EL (cell line): ENCODE results near the gene MSI2.

ENCODE experiments used
- DNase-seq: peaks from one replicate; pipeline ENCODE4 v3.0.0-alpha.2; 2016

MSI2 gene

DNA sequence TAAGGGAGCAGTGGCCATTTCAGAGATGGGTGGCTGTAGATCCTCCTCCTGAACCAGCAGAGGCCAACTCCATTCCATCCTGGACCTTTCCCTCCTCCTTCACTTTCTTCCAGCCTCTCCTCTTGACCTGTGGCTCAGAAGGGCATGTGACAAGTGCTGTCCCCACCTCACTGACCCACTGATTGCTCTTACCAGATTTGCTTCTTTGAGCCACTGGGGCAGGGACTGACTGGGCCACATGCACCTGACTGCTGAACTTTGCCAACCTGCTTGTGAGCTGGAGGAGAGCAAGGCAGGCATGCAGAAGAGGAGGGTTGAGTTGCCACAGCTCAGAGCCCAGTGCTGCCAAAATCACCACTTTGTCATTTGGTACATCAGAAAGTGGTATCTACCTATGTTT lies 68.3 kb downstream of the MSI2 start:
- no peak for DNase-seq

DNA sequence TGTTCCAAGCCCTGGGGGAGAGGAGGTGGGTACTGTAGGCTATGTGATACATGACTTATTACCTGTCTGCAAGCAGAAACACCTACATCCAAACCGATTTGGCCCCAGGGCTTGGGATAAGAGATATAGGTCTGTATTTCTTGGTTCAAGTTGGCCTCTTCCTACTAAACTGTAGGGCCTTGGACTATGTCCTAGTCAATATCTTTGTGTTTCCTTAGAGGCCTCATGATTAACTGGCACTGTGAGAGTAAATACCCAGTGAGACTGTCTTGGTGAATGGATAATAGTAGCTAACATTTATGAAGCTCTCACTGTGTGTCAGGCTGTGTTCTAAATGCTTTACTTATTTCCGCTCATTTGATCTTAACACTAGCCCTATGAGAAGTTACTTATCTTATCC lies 70.0 kb downstream of the MSI2 start:
- DNase-seq = no peak

DNA sequence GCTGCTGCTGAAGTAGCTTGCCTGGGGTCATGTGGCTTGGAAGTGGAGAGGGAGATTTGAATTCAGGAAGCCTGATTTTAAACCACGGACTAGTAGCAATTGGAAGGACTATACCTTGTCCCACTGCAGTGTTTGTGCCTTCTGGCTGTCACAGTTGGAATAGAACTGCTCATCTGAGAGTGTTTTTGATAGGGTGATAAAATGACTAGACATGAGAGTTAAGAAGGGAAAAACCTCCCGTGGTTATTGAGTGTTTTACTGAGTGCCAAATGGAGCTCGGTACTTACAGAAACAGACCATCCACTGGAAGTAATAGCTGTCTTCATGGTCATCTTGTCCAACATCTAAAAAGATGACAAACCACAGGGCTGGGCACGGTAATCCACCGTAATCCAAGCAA lies 70.4 kb downstream of the MSI2 start:
- no peak for DNase-seq

DNA sequence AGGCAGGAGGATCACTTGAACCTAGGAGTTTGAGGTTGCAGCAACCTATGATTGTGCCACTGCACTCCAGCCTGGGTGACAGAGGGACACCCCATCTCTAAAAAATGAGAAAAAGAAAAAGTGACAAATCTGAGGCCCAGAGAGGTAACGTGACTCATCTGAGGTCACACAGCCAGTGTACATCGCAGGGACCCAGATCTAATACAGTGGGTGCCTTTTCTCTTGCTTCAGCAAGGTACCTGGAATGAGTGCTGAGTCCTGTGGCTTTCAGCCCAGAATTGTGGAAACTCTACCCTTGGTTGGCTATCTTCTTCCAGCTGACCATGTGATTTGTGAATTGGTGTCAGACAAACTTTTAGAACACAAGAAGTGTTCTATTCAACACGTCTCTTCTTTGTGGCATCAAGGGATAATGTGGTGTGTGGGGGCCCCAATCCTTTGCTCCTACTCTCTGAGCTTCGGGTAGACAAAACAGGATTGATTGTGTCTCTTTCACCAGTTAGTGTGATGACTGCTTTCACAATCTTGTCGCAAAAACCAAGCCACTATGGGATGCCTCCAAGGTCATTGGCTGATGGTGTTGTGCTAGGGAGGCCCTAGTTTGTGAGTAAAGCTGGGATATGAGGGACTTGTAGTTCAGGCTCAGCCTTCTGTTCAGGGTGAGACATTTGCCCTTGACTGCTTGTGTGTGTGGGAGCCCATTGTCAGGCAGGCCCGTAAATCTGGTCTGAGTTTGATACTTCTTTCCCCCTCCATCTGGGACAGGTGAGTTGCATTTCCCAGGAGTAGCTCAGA lies 71.0 kb downstream of the MSI2 start:
- no peak for DNase-seq

DNA sequence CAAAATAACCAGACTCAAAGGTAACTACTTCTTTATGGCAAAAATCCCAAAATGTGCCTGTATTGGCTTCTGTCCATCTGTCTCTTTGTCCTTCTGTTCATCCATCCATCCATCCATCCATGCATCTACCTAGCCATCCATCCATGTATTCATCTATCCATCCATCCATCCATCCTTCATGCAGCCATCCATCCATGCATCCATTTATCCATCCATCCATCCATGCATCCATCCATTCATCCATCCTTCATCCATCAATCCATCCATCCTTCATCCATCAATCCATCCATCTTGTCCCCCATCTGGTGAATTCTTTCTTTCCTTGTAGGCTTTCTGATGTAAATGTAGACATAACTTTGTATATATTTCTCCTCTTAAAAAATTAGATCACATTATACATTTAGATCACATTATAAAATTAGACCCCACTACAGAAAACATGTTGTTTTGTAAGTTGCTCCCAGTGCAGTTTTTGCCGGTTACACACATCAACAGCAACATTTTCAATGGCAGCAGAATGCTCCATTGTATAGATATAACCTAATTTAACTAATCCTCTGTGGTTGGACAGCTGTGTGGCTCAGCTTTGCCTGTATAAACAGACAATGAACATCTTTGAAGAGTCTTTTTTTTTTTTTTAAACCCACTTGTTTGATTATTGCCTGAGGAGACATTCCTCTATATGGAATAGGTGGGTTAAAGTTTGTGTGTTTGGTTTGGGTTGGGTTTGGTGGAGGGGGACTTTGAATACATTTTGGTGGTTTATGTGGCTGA lies 72.0 kb downstream of the MSI2 start:
- no peak for DNase-seq

DNA sequence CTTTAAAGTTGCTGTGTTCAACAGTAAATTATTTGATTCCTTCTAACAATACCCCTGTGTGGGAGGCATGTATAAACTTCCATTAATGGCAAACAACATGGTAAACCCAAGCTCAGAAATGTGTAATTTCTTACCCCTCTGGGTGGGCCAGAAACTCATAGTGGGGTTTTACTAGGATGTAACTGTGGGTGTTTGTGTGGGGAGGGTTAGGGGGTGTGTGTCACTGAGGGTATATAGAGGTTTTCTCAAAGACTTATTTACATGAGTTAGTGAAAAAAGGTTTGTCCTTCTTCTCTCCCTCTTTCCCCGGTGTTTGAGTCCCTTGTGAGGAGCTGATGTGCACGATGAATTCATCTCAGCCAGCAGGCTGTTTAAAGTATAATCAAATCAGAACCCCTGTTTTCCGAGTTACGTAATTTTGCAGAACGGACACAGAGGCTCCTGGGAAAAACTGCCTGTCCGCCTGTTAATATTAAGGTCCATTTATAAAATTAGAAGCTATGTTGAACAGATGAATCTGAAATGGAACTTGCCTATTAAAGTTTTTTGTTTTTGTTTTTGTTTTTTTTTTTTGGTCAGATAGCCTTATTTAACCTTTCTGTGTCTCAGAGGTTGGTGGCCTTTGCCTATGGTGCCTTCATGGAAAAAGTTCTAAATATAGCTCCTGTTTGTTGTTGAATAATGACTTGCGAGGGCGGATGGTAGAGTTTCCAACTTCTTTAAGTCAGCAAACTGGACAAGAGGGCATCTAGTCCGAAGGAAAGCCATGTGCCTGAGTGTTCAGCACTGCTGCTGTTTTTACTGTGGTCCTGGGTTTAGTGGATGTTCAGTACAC lies 73.3 kb downstream of the MSI2 start:
- DNase-seq = no peak

DNA sequence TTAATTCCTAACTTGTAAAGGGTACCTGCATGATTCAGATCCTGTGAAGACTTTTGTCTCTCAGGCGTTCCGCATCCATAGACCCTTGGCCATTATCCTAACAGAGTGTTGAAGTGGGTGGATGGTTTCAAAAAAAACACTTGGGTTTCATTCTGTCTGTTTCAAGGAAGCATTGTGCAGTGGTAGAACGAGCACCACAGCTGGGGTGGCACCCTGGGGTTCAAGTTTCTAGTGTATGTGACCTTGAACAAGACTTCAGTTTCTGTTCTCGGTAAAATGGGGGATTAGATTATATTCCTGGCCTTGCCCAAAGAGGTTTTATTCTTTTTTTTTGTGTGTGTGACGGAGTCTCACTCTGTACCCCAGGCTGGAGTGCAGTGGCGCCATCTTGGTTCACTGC lies 74.3 kb downstream of the MSI2 start:
- no peak for DNase-seq

DNA sequence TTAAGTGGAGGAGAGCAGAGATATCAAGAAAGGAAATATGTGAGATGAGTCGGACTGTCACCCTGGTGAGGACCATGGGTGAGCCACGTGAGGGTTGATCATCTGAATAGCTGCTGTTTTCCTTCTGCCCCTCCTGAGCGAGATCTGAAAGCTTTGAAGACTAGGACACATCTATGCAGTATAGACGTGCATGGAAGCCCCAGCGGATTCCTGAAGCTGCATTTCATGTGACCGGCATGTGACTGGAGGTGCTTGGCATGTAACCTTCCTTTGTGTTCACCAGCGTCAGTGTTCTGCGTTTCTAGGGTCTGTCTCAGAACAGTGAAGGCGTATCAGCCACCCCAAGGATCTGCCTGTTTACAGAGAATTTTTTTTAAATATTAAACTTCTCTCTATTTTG lies 75.1 kb downstream of the MSI2 start:
- DNase-seq = no peak

DNA sequence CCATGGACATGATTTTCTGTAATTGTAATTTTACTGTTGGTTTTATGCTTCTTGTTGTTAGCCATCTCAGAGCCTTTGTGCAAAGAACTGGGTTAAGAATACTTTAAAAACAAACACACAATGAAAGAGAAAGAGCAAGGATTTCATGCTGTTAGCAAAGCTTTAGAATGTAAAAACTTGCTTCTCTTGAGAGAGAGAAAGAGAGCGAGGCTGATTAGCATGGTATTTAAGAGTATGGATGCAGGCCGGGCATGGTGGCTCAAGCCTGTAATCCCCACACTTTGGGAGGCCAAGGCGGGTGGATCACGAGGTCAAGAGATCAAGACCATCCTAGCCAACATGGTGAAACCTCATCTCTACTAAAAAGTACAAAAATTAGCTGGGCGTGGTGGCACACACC lies 76.2 kb downstream of the MSI2 start:
- no peak for DNase-seq

DNA sequence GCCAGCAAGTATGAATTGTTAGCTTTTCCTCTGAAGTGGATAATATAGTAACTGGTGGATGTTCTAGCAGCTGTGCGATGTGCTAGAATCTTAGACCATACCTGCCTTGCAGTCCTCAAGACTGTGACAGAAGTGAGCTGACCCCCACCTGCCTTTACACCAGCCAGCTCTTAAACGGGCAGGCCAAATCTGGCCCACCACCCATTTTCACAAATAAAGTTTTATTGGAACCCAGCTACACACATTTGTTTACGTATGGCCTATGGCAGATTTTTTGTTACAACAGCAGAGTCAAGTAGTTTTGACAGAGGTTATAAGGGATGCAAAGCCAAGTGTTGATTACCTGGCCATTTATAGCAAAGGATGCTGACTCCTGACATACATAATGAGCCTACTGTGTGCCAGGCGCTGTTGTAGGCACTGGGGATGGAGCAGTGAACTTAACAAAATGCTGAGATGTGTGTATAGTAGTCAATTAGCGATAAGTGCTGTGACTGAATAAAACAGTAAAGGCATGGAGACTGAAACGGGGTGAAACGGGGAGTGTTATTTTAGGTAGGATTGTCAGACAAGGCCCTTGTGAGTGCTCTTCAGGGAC lies 79.0 kb downstream of the MSI2 start:
- no peak for DNase-seq

DNA sequence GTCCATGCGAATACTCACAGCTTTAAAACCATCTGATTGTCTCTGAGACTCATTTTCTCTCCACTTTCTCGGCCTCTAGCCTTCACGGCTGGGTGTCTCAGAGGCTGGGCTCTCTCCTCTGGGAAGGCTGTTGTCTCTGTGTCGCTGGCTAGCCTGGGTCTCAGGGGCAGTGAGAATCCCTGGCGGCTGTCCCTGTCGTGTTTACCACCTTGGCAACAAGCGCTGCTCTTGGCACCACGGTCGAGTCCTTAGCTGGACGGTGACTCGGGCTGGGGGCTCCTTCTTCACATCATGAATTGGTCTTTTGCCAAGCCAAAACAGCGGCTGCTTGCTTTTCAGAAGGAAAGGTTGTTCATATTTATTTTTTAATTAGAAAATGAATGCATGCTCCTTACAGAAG lies 81.1 kb downstream of the MSI2 start:
- DNase-seq = no peak

DNA sequence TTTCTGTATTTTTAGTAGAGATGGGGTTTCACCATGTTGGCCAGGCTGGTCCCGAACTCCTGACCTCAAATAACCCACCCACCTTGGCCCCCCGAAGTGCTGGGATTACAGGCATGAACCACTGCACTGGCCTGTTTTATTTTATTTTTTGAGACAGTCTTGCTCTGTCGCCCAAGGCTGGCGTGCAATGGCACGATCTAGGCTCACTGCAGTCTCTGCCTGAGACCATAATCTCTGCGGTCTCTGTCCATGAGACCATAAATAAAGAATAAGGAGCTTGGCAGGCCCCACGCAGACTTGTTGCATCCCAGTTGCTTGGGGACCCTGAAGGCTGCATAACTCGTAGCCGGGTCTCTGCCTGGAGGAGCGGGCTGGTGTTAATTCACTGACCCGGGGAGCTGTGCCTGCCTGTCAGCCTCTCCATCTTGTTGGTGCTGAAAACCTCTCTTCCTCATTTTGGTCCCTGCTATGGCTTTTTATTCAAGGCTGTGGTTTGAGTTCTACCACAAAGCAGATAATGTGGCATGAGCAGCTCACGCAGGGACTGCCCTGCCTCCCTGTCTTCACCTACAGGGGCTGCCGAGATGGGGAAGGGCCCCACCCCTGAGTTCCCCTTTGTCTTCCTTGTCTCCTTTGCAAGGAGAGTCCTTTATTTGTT lies 82.1 kb downstream of the MSI2 start:
- DNase-seq = no peak

DNA sequence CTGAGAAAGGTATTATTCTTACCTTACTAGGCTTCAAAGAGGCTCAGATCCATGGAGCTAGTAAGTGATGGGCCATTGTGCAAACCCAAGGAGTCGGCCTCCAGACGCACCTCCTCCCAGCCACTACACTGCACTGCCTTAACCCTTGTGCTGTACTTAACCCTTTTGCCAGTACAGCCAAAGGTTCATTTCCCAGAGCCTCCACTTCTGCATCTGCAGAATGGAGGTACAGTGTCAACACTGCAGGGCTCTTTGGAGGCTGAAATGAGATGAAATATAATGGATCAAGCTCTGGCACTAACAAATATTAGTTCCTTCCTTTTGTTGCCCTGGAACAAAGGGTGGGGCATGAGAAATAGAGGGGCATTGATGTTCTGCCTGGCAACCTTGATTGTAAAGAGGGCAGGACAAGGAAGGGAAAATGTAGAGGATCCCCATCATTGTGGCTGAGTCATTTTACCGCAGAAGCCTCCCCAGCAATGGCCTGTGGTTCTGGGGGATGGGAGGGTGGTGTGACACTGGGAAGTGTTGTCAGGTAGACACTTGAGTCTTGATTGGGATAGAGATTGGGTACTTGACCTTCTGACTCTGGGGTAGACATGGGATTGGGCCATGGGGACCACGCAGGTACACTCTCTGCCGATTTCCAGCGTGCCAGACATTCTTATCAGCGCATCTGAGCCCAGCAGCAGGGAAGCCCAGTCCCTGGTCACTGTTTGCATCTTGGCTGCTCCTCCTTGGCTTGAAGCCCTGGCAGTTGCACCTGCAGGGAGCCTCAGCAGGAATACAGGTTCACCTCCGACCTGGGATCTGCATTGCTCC lies 84.0 kb downstream of the MSI2 start:
- no peak for DNase-seq

DNA sequence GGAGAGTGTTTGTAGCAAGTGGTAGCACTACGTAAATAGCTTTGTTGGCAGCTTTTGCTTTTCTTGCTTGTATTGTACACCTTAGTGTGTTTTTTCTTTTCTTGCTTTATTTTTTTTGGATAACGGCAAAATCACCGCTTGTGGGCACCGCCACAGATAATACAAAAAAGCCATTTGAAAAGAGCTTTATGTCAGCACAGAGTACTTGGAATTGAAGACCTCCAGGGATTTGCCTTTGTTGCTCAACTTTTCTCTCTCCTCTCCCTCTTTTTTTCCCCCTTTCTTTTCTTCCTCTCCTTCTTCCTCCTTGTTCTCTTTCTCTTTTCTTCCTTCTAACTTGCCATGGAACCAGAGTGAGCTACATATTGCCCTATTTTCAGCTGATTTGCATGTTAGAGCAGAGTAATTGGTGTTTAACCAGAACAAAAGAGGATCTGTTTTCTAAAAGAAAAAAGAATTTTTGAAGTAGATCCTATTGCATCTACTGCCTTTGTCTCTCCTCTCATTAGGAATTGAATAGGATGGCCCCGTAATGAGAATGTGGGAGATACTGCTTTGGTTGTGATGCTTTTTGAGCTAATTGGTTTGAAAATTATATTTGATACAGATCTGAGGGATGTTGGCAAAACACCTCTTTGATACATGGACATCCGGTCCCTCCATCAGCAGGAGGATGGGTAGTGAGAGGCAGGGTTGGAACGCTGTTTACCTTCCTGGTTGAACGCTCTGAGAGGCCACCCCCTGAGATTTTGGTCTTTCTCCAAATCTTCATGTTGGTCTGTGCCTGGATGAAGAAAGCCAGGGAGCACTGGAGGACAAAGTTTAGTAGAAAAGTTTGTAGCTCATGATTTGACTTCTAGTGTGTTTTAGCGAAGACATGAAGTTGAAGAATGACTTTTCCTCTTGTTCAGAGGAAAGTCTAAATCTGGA lies 85.6 kb downstream of the MSI2 start:
- no peak for DNase-seq

DNA sequence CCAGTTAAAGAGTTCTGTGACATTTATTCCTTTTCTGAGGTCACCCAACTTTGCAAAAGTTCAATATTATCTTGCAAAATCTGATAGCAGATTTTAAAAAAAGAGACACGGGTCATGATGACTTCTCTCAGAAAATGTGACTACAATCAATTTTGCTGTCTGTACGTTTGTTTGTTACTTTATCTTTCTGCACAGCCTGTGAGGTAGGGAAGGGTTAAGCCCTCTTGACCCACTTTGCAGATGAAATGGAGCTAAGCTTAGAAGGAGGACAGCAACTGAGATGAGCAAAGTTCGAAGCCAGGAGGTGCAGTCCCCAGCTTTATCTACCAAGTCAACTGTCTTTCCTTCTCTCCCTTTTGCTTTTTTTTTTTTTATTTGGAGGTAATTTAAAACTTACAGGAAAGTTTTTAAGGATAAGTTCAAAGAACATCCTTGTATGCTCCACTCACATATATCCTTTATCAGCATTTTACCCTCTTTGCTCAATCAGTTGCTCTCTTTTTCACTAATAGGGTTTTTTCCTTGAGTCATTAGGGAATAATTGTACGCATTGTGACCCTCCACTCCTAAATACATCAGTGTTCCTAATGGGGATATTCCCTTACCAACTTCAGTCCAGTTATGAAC lies 86.8 kb downstream of the MSI2 start:
- no peak for DNase-seq

DNA sequence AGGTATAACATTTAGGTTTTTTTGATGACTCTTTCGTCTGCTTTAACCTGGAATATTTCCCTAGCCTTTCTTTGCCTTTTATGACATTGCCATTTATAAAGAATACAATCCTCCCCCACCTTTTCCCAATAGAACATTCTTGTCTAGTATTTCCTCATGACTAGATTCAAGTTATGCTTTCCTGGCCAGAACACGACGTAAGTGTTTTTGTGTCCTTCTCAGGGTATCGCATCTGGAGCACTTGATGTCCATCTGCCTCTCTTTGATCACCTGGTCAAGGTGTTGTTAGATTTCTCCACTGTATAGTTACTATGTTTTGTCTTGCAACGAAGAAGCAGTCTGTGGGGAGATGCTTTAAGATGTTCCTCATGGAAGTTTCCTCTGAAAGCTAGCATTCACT lies 87.4 kb downstream of the MSI2 start:
- DNase-seq = no peak

DNA sequence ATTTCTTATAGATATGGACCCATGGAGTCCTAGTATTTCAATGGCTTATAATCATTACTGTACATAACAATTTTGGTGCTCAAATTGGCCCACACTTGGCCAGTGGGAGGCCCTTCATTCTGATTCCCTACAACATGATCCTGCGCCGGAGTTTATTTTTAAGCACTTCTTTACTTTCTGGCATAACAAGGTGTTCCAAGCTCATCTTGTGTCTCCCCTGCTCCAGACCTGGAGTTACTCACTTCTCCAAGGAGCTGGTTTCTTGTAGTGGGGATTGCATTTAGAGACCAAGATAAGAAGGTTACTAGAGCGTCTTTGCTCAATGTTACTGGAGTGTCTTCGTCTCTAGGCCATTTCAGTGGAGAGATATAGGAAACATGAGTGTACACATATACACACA lies 87.9 kb downstream of the MSI2 start:
- DNase-seq = no peak

DNA sequence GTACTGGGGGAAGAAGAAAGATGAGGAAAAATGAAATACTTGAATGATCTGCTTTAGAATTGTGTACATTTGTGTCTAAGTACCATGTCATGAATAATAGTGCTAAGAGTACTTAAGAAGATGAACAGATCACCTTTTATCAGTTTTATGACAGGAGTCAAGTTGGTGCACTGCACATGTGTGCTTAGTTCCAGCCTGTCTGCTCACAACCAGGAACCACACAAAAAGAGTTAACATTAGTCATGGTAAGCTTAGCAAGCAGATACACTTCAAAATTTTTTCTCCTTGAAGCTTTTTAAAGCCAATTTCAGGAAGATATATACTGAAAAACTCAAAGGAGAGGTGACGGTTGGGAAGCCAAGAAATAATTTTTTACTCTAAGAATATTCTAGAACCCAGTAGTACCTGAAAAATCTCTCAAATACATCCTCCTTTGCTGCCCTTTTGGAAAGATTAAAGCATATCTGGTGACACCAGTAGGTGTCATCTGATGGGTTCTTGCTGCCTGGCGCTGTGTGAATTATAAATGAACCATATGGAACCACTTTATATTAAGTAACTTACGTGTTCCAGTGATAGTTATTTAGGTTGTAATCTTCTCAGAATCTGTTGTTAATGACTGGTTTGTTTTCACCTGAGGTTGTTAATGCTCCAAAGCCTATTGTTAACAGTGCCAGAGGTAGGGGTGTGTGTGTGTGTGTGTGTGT lies 93.4 kb downstream of the MSI2 start:
- no peak for DNase-seq

DNA sequence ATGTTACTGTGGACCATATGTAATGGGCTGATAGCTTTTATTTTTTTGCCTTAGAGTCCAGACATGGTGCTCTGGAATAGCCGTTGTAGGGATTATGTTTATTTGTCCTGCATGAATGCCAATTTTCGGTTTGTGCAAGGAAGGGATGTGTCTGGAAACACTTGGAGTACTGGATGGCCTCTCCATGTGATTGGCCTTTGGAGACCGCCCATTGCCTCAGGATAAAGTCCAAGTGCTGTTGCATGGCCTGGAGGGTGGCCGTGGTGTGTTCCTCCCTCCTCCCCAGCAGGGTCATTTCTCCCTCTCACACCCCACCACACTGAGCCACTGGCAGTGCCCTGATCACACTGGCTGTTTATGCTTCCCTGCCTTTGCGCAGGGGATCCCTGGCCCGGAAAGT lies 93.9 kb downstream of the MSI2 start:
- no peak for DNase-seq
